BE2C (cell line): ENCODE measurements around the gene SPOCK3.

Experiments used
- DNase-seq: peaks from one replicate; pipeline ENCODE4 v3.0.0-alpha.2; 2020
- H3K27me3 ChIP-seq: fragments of 250-450 bp; sonication (Bioruptor Pico); 2 replicates; pipeline ENCODE4 v1.5.1; 2020; ENCODE audit warnings: mild to moderate bottlenecking
- H3K36me3 ChIP-seq: fragments of 250-450 bp; sonication (Bioruptor Pico); 2 replicates; pipeline ENCODE4 v1.5.1; 2020; ENCODE audit warnings: mild to moderate bottlenecking
- H3K4me1 ChIP-seq: fragments of 250-450 bp; sonication (Bioruptor Pico); 2 replicates; pipeline ENCODE4 v1.5.1; 2020
- H3K4me3 ChIP-seq: 2 replicates; pipeline ENCODE4 v1.5.1; 2011; ENCODE audit warnings: low read depth, low read length
- H3K9me3 ChIP-seq: fragments of 250-450 bp; sonication (Bioruptor Pico); 2 replicates; pipeline ENCODE4 v1.5.1; 2020
- CTCF ChIP-seq: IDR thresholded peaks from 2 replicates; pipeline ENCODE4 v1.5.1; 2012; ENCODE audit warnings: mild to moderate bottlenecking, low read depth, low read length

Gene SPOCK3

GRCh38 chr4:167014944-167015343 lies 219.3 kb downstream of the SPOCK3 start:
- DNase-seq, result no peak
- no peaks in the 10 kb centered on the region for H3K36me3 ChIP-seq
- no peak overlapping the region for H3K4me3 ChIP-seq
- H3K27me3 ChIP-seq, result no peaks in the 10 kb centered on the region
- no peaks in the 10 kb centered on the region for H3K9me3 ChIP-seq
- no peak for TF ChIP-seq CTCF
- no peaks in the 10 kb centered on the region; the same call in 1 of the 2 replicates for H3K4me1 ChIP-seq

- no peaks in the 10 kb centered on the region for H3K36me3 ChIP-seq
- no peak for TF ChIP-seq CTCF
- H3K4me1 ChIP-seq, result peaks cover 3% of the 10 kb centered on the region; the same call in 1 of the 2 replicates
- no peak overlapping the region for H3K4me3 ChIP-seq
- no peaks in the 10 kb centered on the region for H3K9me3 ChIP-seq
- H3K27me3 ChIP-seq, result no peaks in the 10 kb centered on the region
- no peak for DNase-seq
These were observed 231.0 kb downstream of the SPOCK3 start for GRCh38 chr4:167003326-167003725.

GRCh38 chr4:167000141-167000852 lies 234.0 kb downstream of the SPOCK3 start:
- Histone ChIP-seq H3K9me3 (no peaks in the 10 kb centered on the region), H3K27me3 (no peaks in the 10 kb centered on the region), H3K4me1 (peaks cover 3% of the 10 kb centered on the region; the same call in 1 of the 2 replicates), H3K4me3 (no peak overlapping the region), H3K36me3 (no peaks in the 10 kb centered on the region)
- no peak for DNase-seq
- TF ChIP-seq CTCF, result no peak

- no peak for TF ChIP-seq CTCF
- H3K27me3 ChIP-seq, result no peaks in the 10 kb centered on the region
These were observed 238.1 kb downstream of the SPOCK3 start for GRCh38 chr4:166996216-166996615.

GRCh38 chr4:166994686-166995085 lies 239.6 kb downstream of the SPOCK3 start:
- no peaks in the 10 kb centered on the region for H3K4me1 ChIP-seq
- TF ChIP-seq CTCF, result no peak
- no peaks in the 10 kb centered on the region for H3K9me3 ChIP-seq
- H3K4me3 ChIP-seq, result no peak overlapping the region
- no peak for DNase-seq
- no peaks in the 10 kb centered on the region for H3K27me3 ChIP-seq
- H3K36me3 ChIP-seq, result no peaks in the 10 kb centered on the region

More at GRCh38 chr4:166996216-166996615, 238.1 kb downstream of the SPOCK3 start:
- Histone ChIP-seq H3K4me3 (no peak overlapping the region), H3K4me1 (no peaks in the 10 kb centered on the region), H3K36me3 (no peaks in the 10 kb centered on the region), H3K9me3 (no peaks in the 10 kb centered on the region)
- DNase-seq, result no peak

- Histone ChIP-seq H3K36me3 (no peaks in the 10 kb centered on the region), H3K9me3 (no peaks in the 10 kb centered on the region), H3K4me1 (peaks cover 4% of the 10 kb centered on the region), H3K4me3 (no peak overlapping the region), H3K27me3 (no peaks in the 10 kb centered on the region)
- no peak for DNase-seq
- no peak for TF ChIP-seq CTCF
These were observed 243.2 kb downstream of the SPOCK3 start for GRCh38 chr4:166991006-166991561.
